Esophagus mucosa (tissue), 1 donor: ENCODE data around the gene GON7. TPM values are rescaled to one million over a fixed set of nuclear protein-coding genes. Genes with fewer than 3 reads are reported as not detected.

Source experiments
- ATAC-seq: fragments of 200-7000 bp; cut with Tn5 transposase; one replicate; pipeline ENCODE4 v1.9.1; 2020
- total RNA-seq: library from RNA; stranded (reverse); gene quantifications from one replicate; pipeline ENCODE4 v1.2.4, GENCODE V29; 2023
- donor health status: DM: yes; HTN: yes; CAD: no.

GON7 gene
- total RNA-seq, 1 donor from 2014 or later = 9.8 TPM

DNA sequence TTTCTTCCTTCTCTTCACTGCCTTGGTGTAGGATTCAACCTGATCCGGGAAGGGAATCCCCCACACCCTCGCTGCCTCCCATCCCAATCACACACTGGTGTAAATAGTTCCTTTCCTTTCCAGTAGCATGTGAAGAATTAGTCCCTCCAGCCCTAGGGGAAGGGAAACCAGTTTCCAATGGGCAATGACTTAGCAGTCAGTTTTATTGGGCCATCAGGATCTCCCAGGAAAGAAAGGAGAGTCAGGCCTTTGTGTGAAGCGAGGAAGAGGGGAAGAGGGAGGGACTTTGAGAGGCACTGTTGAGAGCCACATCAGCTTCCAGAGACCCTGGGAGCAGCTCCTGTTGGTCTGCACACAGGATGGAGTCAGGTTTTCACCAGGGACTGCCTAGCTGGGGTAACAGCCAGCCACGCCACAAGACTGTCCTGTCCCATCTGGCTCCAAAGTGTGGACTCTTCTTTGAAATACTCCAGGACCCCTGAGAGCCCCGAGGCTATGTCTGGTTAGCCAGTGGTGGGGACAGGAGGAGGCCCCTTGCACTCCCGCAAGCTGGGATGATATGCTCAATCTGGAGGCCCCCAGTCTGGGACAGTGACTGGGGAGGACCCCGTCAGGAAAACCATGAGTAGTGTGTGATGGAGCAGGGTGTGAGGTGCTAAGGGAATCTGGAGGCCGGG is 50.0 kb downstream of the GON7 start:
- no peak for ATAC-seq

DNA sequence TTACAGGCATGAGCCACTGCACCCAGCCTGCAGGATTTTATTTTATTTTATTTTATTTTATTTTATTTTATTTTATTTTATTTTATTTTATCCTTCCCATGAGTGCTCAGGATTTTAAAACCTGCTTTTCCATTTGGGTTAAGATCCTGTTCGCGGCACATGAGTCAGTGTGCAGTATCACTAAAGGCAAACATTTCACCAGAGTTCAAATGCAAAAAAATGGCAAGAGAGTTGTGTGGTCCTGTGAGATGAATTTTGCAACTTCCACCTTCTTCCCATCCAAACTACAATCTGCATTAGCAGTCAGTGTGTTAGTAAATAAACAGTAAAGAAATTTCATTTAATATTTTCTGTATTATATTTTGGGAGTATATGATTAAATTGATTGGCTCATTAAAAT is 51.2 kb downstream of the GON7 start:
- ATAC-seq = no peak

DNA sequence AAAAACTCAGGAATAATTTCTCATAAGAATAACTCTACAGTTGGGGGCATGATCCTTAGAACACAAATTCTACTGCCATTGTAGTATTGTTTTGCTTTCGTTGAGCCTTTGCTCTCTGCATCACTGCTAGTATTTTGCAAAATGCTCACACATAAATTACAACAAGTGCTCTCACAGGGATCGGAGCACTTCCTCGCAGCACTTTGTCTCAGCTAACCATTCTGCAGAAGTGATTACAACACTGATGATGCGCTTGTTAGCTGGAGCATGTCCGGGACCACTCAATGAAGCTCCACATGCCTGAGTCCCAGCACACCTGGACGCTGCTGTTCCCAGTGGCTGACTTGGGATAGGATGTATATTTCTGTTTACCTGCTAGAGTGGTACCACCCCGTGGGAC is 53.7 kb downstream of the GON7 start:
- ATAC-seq = no peak

Other genes with a start within 250 kb of the GON7 start
- gene ITPK1, start 91.1 kb downstream of the GON7 start, total RNA-seq = 22.1 TPM
- gene MOAP1, start 22.2 kb downstream of the GON7 start, total RNA-seq = 4.6 TPM
- gene LYSET, start 21.7 kb downstream of the GON7 start, total RNA-seq = 13.9 TPM
- gene UBR7, start 191 bp upstream of the GON7 start, total RNA-seq = 13.4 TPM
- gene BTBD7, start 126.0 kb upstream of the GON7 start, total RNA-seq = 26.6 TPM
- gene COX8C, start 140.1 kb upstream of the GON7 start, total RNA-seq = not detected
- 0.04 TPM for gene UNC79, start 223.9 kb upstream of the GON7 start, total RNA-seq